Activated B cell treated with CpG ODN at 0.5 μM for 24 hours (primary cell): ENCODE data around the gene RAVER2. TPM values are rescaled to one million over a fixed set of nuclear protein-coding genes. Genes with fewer than 3 reads are reported as not detected.

Experiments used
- ATAC-seq: fragments of 200-7000 bp; cut with Tn5 transposase; one replicate; pipeline ENCODE4 v1.10.0; 2021; ENCODE audit warnings: low read depth, mild to moderate bottlenecking, moderate library complexity
- CTCF ChIA-PET: fragments of 350-600 bp; sonication (Branson Sonifier 250); formaldehyde crosslinking; loops from one replicate; lab custom pipeline; 2021; ENCODE audit warnings: antibody characterized with exemption; lab: Charles Lee
- POLR2A ChIA-PET: fragments of 350-600 bp; sonication (Branson Sonifier 250); formaldehyde crosslinking; loops from one replicate; lab custom pipeline; 2021; ENCODE audit warnings: antibody characterized with exemption; lab: Charles Lee
- DNase-seq: peaks from one replicate; pipeline ENCODE4 v3.0.0; 2022
- H3K27ac Mint-ChIP-seq: one replicate; pipeline ENCODE4 v1.8.0; 2020; ENCODE audit warnings: mixed read lengths
- H3K27me3 Mint-ChIP-seq: one replicate; pipeline ENCODE4 v1.8.0; 2021; ENCODE audit warnings: mixed read lengths
- H3K36me3 Mint-ChIP-seq: one replicate; pipeline ENCODE4 v1.8.0; 2021; ENCODE audit warnings: low read depth, mixed read lengths
- H3K4me1 Mint-ChIP-seq: one replicate; pipeline ENCODE4 v1.8.0; 2021; ENCODE audit warnings: mixed read lengths
- H3K4me3 Mint-ChIP-seq: one replicate; pipeline ENCODE4 v1.8.0; 2020; ENCODE audit warnings: mild to moderate bottlenecking, mixed read lengths
- H3K9me3 Mint-ChIP-seq: one replicate; pipeline ENCODE4 v1.8.0; 2020; ENCODE audit warnings: mixed read lengths
- CTCF ChIP-seq: fragments of 200-600 bp; IDR thresholded peaks from one replicate; pipeline ENCODE4 v1.8.0; 2022; ENCODE audit warnings: antibody characterized with exemption, mild to moderate bottlenecking
- intact Hi-C: fragments of 100-400 bp; cut with micrococcal nuclease; formaldehyde crosslinking; loops from one replicate; pipeline ENCODE4 v1.15.1; 2024
- total RNA-seq: library from RNA; stranded (reverse); gene quantifications from 2 replicates; pipeline ENCODE4 v1.2.3, GENCODE V29; 2022

The RAVER2 gene
- total RNA-seq, 1 donor from 2014 or later, result 1.2 TPM

- Mint-ChIP-seq H3K9me3 (peaks cover 7% of the 10 kb centered on the region), H3K4me3 (no peak overlapping the region), H3K4me1 (no peaks in the 10 kb centered on the region), H3K27me3 (no peaks in the 10 kb centered on the region), H3K27ac (no peak overlapping the region), H3K36me3 (no peaks in the 10 kb centered on the region)
- intact Hi-C loops, result no loop called here
- TF ChIP-seq CTCF, result no peak
- ATAC-seq (no peak), DNase-seq (no peak)
- POLR2A ChIA-PET, result no interaction called here
- CTCF ChIA-PET, result no interaction called here
Observed at GRCh38 chr1:64755361-64755760, 10.5 kb downstream of the RAVER2 start.

GRCh38 chr1:64756770-64757169, 11.9 kb downstream of the RAVER2 start:
- no peak for ATAC-seq
- H3K27ac Mint-ChIP-seq, result no peak overlapping the region
- CTCF ChIA-PET, result no interaction called here

GRCh38 chr1:64757213-64757612, 12.3 kb downstream of the RAVER2 start:
- peaks cover 7% of the 10 kb centered on the region for H3K9me3 Mint-ChIP-seq
- no peak overlapping the region for H3K27ac Mint-ChIP-seq
- intact Hi-C loops, result no loop called here
- ATAC-seq, result no peak
- H3K36me3 Mint-ChIP-seq, result no peaks in the 10 kb centered on the region
- CTCF ChIA-PET, result no interaction called here
- no peak for DNase-seq
- H3K4me3 Mint-ChIP-seq, result no peak overlapping the region
- H3K4me1 Mint-ChIP-seq, result no peaks in the 10 kb centered on the region
- no peak for TF ChIP-seq CTCF
- POLR2A ChIA-PET, result no interaction called here
- no peaks in the 10 kb centered on the region for H3K27me3 Mint-ChIP-seq

More at GRCh38 chr1:64756770-64757169, 11.9 kb downstream of the RAVER2 start:
- DNase-seq, result no peak
- no peak for TF ChIP-seq CTCF
- no peaks in the 10 kb centered on the region for H3K4me1 Mint-ChIP-seq
- POLR2A ChIA-PET, result no interaction called here
- H3K36me3 Mint-ChIP-seq, result no peaks in the 10 kb centered on the region
- intact Hi-C loops, result no loop called here
- no peak overlapping the region for H3K4me3 Mint-ChIP-seq
- no peaks in the 10 kb centered on the region for H3K27me3 Mint-ChIP-seq
- H3K9me3 Mint-ChIP-seq, result peaks cover 7% of the 10 kb centered on the region

GRCh38 chr1:64758233-64758632, 13.4 kb downstream of the RAVER2 start:
- CTCF ChIA-PET, result no interaction called here
- ATAC-seq (no peak), DNase-seq (no peak)
- Mint-ChIP-seq H3K4me1 (no peaks in the 10 kb centered on the region), H3K9me3 (peaks cover 7% of the 10 kb centered on the region), H3K4me3 (no peak overlapping the region), H3K27me3 (no peaks in the 10 kb centered on the region), H3K27ac (no peak overlapping the region), H3K36me3 (no peaks in the 10 kb centered on the region)
- POLR2A ChIA-PET, result no interaction called here
- intact Hi-C loops, result no loop called here
- TF ChIP-seq CTCF, result no peak

GRCh38 chr1:64759968-64760367, 15.1 kb downstream of the RAVER2 start:
- Mint-ChIP-seq H3K27ac (no peak overlapping the region), H3K4me1 (no peaks in the 10 kb centered on the region), H3K4me3 (no peak overlapping the region), H3K9me3 (peaks cover 7% of the 10 kb centered on the region), H3K36me3 (no peaks in the 10 kb centered on the region), H3K27me3 (no peaks in the 10 kb centered on the region)
- no peak for TF ChIP-seq CTCF
- POLR2A ChIA-PET, result no interaction called here
- CTCF ChIA-PET, result no interaction called here
- intact Hi-C loops, result no loop called here
- DNase-seq (no peak), ATAC-seq (no peak)
